Esophagus muscularis mucosa (tissue), 4 donors: ENCODE measurements around the gene IL22.

Experiments used
- EP300 ChIP-seq: sonication (generic); formaldehyde crosslinking; IDR thresholded peaks from one replicate; pipeline ENCODE4 v1.6.1; 2017; ENCODE audit warnings: antibody characterized with exemption
- POLR2A ChIP-seq: fragments of 450-650 bp; IDR thresholded peaks from one replicate; pipeline ENCODE4 v1.6.1; 2017; ENCODE audit warnings: antibody characterized with exemption, moderate library complexity, mild to moderate bottlenecking, low read depth
- TF ChIP-seq, protein P1 (sequence below), 3 experiments: fragments of 200-600 bp in 2 of 3; fragments of 450-650 bp in 1 of 3; sonication (generic) in 2 of 3; IDR thresholded peaks; one replicate each; pipeline ENCODE4 v1.5.1; 2017 to 2019; ENCODE audit warnings: antibody characterized with exemption in 3 of 3, mild to moderate bottlenecking in 2 of 3, moderate library complexity in 1 of 3

- no peak for TF ChIP-seq EP300
- TF ChIP-seq, protein P1, sequence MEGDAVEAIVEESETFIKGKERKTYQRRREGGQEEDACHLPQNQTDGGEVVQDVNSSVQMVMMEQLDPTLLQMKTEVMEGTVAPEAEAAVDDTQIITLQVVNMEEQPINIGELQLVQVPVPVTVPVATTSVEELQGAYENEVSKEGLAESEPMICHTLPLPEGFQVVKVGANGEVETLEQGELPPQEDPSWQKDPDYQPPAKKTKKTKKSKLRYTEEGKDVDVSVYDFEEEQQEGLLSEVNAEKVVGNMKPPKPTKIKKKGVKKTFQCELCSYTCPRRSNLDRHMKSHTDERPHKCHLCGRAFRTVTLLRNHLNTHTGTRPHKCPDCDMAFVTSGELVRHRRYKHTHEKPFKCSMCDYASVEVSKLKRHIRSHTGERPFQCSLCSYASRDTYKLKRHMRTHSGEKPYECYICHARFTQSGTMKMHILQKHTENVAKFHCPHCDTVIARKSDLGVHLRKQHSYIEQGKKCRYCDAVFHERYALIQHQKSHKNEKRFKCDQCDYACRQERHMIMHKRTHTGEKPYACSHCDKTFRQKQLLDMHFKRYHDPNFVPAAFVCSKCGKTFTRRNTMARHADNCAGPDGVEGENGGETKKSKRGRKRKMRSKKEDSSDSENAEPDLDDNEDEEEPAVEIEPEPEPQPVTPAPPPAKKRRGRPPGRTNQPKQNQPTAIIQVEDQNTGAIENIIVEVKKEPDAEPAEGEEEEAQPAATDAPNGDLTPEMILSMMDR (IDR thresholded peaks at IDR 0.05), result no peak
- TF ChIP-seq POLR2A, result no peak
These were observed 31.1 kb downstream of the IL22 start for GRCh38 chr12:68222326-68222725.
